ENCODE measurements around the gene GRM8.

GRM8 gene

GRCh38 chr7:127029823-127030222 is 222.9 kb downstream of the GRM8 start:
- TF ChIP-seq CTCF (IDR thresholded peaks at IDR 0.05; ENCODE audit: insufficient read depth, low read depth, low read length, missing control alignments) = no peak
- DNase-seq (ENCODE audit: low read depth) = no peak
- H3K4me3 ChIP-seq (ENCODE audit: low read depth, low read length) = no peak overlapping the region

- H3K4me3 ChIP-seq (ENCODE audit: low read depth, low read length) = no peak overlapping the region
- no peak for TF ChIP-seq CTCF (IDR thresholded peaks at IDR 0.05; ENCODE audit: insufficient read depth, low read depth, low read length, missing control alignments)
- DNase-seq (ENCODE audit: low read depth) = no peak
Measured at GRCh38 chr7:127021857-127022256, 230.9 kb downstream of the GRM8 start.

GRCh38 chr7:127021019-127021738 is 231.6 kb downstream of the GRM8 start:
- no peak overlapping the region for H3K4me3 ChIP-seq (ENCODE audit: low read depth, low read length)
- no peak for TF ChIP-seq CTCF (IDR thresholded peaks at IDR 0.05; ENCODE audit: insufficient read depth, low read depth, low read length, missing control alignments)
- no peak for DNase-seq (ENCODE audit: low read depth)

GRCh38 chr7:127018889-127019288 is 233.9 kb downstream of the GRM8 start:
- no peak overlapping the region for H3K4me3 ChIP-seq (ENCODE audit: low read depth, low read length)
- DNase-seq (ENCODE audit: low read depth) = no peak
- no peak for TF ChIP-seq CTCF (IDR thresholded peaks at IDR 0.05; ENCODE audit: insufficient read depth, low read depth, low read length, missing control alignments)

- no peak overlapping the region for H3K4me3 ChIP-seq (ENCODE audit: low read depth, low read length)
- no peak for TF ChIP-seq CTCF (IDR thresholded peaks at IDR 0.05; ENCODE audit: insufficient read depth, low read depth, low read length, missing control alignments)
- no peak for DNase-seq (ENCODE audit: low read depth)
Measured at GRCh38 chr7:127017196-127017595, 235.5 kb downstream of the GRM8 start.

- H3K4me3 ChIP-seq (ENCODE audit: low read depth, low read length) = no peak overlapping the region
- DNase-seq (ENCODE audit: low read depth) = no peak
- TF ChIP-seq CTCF (IDR thresholded peaks at IDR 0.05; ENCODE audit: insufficient read depth, low read depth, low read length, missing control alignments) = no peak
Measured at GRCh38 chr7:127000725-127001124, 252.0 kb downstream of the GRM8 start.

- H3K4me3 ChIP-seq (ENCODE audit: low read depth, low read length) = no peak overlapping the region
- no peak for DNase-seq (ENCODE audit: low read depth)
- TF ChIP-seq CTCF (IDR thresholded peaks at IDR 0.05; ENCODE audit: insufficient read depth, low read depth, low read length, missing control alignments) = no peak
Measured at GRCh38 chr7:126996659-126997058, 256.1 kb downstream of the GRM8 start.
